GM19438 (cell line): ENCODE results near the gene CEP83.
"Not testable (repeated sequence)": the region's sequence is repeated elsewhere in the genome, so short reads cannot be mapped to it uniquely, and the experiment has no call there.

Source experiments
- ATAC-seq: cut with Tn5 transposase; IDR thresholded peaks from one replicate; pipeline ENCODE4 v1.9.1; 2021; ENCODE audit warnings: low read depth; ENCODE audit not compliant: unreplicated experiment

Gene CEP83, protein sequence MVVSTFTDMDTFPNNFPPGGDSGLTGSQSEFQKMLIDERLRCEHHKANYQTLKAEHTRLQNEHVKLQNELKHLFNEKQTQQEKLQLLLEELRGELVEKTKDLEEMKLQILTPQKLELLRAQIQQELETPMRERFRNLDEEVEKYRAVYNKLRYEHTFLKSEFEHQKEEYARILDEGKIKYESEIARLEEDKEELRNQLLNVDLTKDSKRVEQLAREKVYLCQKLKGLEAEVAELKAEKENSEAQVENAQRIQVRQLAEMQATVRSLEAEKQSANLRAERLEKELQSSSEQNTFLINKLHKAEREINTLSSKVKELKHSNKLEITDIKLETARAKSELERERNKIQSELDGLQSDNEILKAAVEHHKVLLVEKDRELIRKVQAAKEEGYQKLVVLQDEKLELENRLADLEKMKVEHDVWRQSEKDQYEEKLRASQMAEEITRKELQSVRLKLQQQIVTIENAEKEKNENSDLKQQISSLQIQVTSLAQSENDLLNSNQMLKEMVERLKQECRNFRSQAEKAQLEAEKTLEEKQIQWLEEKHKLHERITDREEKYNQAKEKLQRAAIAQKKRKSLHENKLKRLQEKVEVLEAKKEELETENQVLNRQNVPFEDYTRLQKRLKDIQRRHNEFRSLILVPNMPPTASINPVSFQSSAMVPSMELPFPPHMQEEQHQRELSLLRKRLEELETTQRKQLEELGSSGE

GRCh38 chr12:94459728-94460615 lies at the start of gene CEP83:
Gene CEP83 (minus strand): TSS chr12:94459867. CDS start chr12:94412490, 47,377 bp downstream.
- ATAC-seq, result peak; percentile 97

DNA sequence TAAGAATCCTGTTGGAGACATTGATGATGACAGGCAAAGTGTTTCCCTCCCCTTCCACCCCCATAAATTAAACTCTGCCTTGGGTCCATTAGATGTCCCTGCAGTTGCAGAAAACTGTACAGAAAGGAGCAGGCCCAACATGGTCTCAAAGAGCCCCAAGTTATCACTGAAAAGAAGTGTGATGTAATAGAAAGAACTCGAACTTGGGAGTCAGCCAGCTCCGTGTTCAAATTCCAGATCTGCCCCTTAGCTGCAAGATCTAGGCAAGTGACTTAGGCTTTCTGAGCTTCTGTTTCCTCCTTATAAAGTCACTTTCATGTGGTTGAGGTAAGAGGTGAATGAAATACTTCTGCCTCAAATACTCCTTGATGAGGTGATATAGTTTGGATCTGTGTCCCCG lies 49.6 kb upstream of the CEP83 start:
- no peak for ATAC-seq

DNA sequence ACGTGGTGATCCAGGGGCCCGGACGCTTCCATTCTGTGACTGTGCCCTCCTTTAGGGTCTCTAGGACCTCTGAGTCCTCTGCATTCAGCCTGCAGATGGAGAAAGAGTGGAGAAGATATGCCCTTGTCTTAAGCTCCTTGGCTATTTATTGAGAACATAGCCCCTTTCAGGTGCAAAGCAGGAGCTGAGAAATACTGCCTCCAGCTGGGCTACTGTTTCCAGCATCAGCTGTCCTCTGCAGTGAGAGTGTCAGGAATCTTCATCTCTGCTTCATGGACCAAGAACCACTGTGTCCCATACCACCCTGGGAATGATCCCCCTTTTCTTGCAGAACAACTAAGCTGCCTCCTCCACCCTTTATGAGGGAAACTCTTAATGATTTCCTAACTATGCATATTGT lies 47.8 kb upstream of the CEP83 start:
- ATAC-seq, result no peak

DNA sequence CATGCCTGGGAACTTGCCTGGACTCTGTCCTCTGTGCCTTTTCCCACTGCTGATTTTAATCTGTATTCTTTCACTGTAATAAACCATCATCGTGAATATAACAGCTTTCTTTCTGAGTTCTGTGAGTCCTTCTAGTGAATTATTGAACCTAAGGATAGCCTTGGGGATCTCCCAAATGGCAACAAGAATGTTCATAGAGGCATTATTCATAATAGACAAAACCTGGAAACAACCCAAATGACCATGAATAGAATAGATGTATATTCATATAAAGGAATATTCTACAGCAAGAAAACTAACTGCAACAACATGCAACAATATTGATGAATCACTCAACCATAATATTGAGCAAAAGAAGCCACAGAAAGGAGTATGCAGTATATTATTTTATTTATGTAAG lies 44.7 kb upstream of the CEP83 start:
- ATAC-seq, result no peak

DNA sequence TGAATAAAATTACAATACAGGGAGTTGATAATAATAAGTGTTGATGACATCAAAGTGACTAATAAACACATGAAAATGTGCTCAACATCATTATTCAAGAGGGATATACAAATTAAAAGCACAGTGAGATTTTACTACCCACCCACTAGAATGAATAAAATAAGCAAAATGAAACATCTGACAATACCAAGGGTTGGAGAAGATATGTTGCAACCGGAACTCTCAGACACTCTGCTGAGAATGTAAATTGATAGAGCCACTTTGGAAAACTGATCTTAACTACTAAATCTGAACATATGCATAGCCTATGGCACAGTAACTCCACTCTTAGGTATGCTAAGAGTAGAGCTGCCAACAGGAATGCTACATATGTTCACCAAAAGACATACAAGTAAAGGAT lies 44.0 kb upstream of the CEP83 start:
- ATAC-seq, result no peak

- no peak for ATAC-seq
Observed at GRCh38 chr12:94500831-94501567, 41.3 kb upstream of the CEP83 start.

DNA sequence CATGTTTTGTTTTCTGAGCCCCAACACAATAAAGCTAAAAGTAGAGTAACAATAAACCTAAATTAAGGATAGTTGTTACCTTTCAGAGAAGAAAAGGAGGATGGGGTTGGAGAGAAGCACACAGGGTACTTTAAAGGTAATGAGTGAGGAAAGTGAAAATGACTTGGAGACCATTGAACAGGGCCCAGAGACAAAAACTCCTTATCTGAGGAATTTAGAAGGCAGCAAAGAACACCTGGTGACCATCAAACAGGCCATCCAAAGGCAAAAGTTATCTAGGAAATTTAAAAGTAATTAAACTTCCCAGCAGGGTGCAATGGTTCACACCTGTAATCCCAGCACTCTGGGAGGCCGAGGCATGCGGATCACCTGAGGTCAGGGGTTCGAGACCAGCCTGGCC lies 39.0 kb upstream of the CEP83 start:
- ATAC-seq, result no peak

- ATAC-seq, result no peak
Observed at GRCh38 chr12:94498073-94498472, 38.4 kb upstream of the CEP83 start.

DNA sequence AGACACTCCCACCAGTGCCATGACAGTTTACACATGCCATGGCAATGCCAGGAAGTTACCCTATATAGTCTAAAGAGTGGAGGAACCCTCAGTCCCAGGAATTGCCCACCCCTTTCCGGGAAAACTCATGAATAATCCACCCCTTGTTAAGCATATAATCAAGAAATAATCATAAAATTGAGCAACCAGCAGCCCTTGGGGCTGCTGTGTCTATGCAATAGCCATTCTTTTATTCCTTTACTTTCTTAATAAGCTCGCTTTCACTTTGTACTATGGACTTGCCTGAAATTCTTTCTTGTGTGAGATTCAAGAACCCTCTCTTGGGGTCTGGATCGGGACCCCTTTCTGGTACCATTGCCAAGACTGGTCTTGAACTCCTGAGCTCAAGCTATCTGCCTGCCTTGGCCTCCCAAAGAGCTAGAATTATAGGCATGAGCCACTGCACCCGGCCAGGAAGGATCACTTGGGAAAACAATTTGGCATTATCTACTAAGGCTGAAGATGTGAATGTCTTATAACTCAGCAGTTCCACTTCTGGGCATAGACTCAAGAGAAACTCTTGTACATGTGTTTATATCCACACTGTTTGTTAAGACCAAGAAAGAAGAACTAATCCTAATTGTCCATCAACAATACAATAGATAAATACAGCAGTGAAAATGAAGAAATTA lies 35.9 kb upstream of the CEP83 start:
- ATAC-seq, result no peak

GRCh38 chr12:94491489-94491888 lies 31.8 kb upstream of the CEP83 start:
- no peak for ATAC-seq

DNA sequence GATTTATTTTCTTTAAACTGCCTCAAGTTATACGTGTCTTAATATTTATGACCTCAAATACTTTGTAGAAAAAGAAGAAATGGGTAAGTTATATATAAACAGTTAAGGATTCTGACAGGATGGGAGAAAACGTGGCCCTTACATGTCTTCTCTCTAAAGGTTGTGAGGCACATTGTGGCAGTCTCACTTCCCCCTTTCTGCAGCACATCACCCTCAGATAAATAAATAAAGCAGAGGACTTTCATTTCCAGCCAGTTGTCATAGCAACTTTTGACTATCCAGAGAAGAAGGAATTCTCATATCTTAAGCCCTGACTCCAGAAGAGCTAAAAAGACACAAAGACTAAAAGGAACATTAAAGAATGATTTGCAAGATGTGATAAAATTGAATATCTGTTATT lies 28.8 kb upstream of the CEP83 start:
- peak; percentile 98 for ATAC-seq

DNA sequence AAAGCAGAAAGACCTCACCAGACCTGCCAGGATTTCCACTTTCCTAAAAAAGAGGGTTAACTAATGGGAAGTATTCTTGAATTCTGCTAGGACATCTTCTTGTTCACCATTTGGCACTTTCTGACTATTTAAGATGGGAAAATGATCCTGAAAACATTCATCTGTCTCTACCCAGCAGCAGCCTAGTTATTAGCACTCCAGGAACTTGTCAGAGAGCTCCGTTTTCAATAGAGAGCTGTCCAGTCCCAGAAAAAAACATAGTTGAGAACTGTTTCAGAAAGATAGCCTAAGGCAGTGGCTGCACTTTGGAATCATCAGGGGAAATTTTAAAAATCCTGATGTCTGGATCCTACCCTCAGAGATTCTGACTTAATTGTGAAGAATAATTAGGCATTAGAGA lies 22.1 kb upstream of the CEP83 start:
- ATAC-seq, result no peak

DNA sequence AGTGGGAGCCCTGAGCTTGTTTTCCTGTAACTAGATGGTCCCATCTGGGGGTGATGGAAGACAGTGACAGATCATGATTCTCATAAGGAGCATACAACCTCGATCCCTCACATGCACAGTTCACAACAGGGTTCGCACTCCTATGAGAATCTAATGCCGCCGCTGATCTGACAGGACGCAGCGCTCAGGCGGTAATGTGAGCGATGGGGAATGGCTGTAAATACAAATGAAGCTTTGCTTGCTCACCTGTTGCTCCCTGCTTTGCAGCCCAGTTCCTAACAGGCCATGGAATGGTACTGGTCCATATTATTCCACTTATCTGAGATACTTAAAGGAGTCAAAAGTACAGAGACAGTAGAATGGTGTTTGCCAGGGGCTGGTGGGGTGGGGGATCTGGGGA lies 9.9 kb upstream of the CEP83 start:
- ATAC-seq, result no peak

DNA sequence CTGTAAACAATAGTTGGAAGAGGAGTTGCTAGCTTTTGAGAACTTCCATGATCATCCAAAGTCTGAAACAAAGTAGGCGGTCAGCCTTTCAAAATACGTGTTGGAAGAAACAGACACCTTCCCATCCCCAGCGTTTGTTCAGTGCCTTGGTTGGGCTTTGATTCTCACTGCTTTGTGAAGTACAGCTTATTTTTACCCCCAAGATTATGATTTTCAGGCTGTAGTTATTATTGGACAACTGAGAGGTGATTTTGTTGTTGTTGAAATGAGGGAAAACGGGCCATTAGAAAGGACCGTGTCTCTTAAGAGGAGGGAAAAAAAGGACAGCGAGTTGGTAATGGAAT lies 921 bp upstream of the CEP83 start:
- no peak for ATAC-seq

GRCh38 chr12:94458877-94459727 lies 565 bp downstream of the CEP83 start:
- peak; percentile 46 for ATAC-seq

- ATAC-seq, result no peak
Observed at GRCh38 chr12:94457311-94457710, 2.4 kb downstream of the CEP83 start.

GRCh38 chr12:94454318-94454717 lies 5.3 kb downstream of the CEP83 start:
- not testable (repeated sequence) for ATAC-seq

GRCh38 chr12:94445662-94446061 lies 14.0 kb downstream of the CEP83 start:
- no peak for ATAC-seq

DNA sequence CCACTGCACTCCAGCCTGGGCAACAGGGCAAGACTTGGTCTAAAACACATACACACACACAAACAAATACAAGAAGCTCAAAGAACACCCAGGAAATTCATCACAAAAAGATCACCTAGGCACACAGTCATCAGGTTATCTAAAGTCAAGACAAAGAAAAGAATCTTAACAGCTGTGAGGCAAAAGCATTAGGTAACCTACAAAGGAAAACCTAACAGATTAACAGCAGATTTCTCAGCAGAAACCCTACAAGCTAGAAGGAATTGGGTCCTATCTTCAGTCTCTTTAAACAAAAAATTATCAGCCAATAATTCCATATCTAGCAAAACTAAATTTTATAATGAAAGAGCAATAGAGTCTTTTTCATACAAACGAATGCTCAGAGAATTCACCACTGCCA lies 22.4 kb downstream of the CEP83 start:
- no peak for ATAC-seq
